IMR-90 (cell line): ENCODE results near the gene SLIT1. TPM values are rescaled to one million over a fixed set of nuclear protein-coding genes. Genes with fewer than 3 reads are reported as not detected.

Experiments
- ATAC-seq: fragments of 200-7000 bp; cut with Tn5 transposase; 2 replicates; pipeline ENCODE4 v1.9.1; 2020; ENCODE audit warnings: low read depth, mild to moderate bottlenecking, moderate library complexity
- BruUV-seq: library from RNA; stranded (reverse); fragments of 400-500 nt; replicated peaks from 2 replicates; lab custom pipeline; 2021; lab: Mats Ljungman, UMichigan
- CTCF ChIA-PET: fragments of 300-600 bp; formaldehyde crosslinking; extraction: SDS; loops from one replicate; lab custom pipeline; 2021; ENCODE audit warnings: antibody characterized with exemption; lab: Yijun Ruan, JAX
- POLR2A ChIA-PET: fragments of 300-600 bp; sonication (Branson Sonifier 250); formaldehyde crosslinking; loops from one replicate; lab custom pipeline; 2022; ENCODE audit warnings: antibody characterized with exemption; ENCODE audit not compliant: unreplicated experiment; lab: Charles Lee
- DNase-seq: peaks from one replicate; pipeline ENCODE4 v3.0.0; 2013
- H2AFZ ChIP-seq: replicated peaks from 2 replicates; pipeline ENCODE3; 2013; ENCODE audit warnings: low read length, mild to moderate bottlenecking; ENCODE audit not compliant: poor library complexity
- H2AK5ac ChIP-seq: 2 replicates; pipeline ENCODE4 v1.6.1; 2013; ENCODE audit warnings: low read depth, low read length, inconsistent platforms
- H2AK9ac ChIP-seq: replicated peaks from 2 replicates; pipeline ENCODE3; 2013; ENCODE audit warnings: mild to moderate bottlenecking, low read depth, low read length, moderate library complexity; ENCODE audit not compliant: poor library complexity
- H2BK120ac ChIP-seq: 2 replicates; pipeline ENCODE4 v1.6.1; 2013; ENCODE audit warnings: low read depth, low read length, inconsistent platforms
- H2BK15ac ChIP-seq: 3 replicates; pipeline ENCODE4 v1.6.1; 2013; ENCODE audit warnings: low read depth, low read length, inconsistent platforms
- H2BK20ac ChIP-seq: 2 replicates; pipeline ENCODE4 v1.6.1; 2013; ENCODE audit warnings: low read depth, mild to moderate bottlenecking, inconsistent platforms, low read length, moderate library complexity
- H2BK5ac ChIP-seq: 2 replicates; pipeline ENCODE4 v1.6.1; 2013; ENCODE audit warnings: mild to moderate bottlenecking, low read depth, low read length, inconsistent platforms; ENCODE audit not compliant: poor library complexity, severe bottlenecking
- H3K14ac ChIP-seq: replicated peaks from 2 replicates; pipeline ENCODE4 v1.6.1; 2013; ENCODE audit warnings: low read depth, low read length, inconsistent platforms
- H3K18ac ChIP-seq: 2 replicates; pipeline ENCODE4 v1.6.1; 2013; ENCODE audit warnings: low read depth, low read length, control low read depth
- H3K23ac ChIP-seq: 2 replicates; pipeline ENCODE4 v1.6.1; 2013; ENCODE audit warnings: low read depth, low read length, inconsistent platforms
- H3K27ac ChIP-seq: 2 replicates; pipeline ENCODE4 v1.5.1; 2013; ENCODE audit warnings: mild to moderate bottlenecking, control low read depth, low read length; ENCODE audit not compliant: insufficient read depth
- H3K27me3 ChIP-seq: 2 replicates; pipeline ENCODE4 v1.6.1; 2013; ENCODE audit warnings: low read length; ENCODE audit not compliant: control insufficient read depth, insufficient read depth
- H3K36me3 ChIP-seq: 2 replicates; pipeline ENCODE4 v1.6.1; 2013; ENCODE audit warnings: low read length, mixed read lengths; ENCODE audit not compliant: control insufficient read depth, insufficient read depth
- H3K4ac ChIP-seq: 2 replicates; pipeline ENCODE4 v1.6.1; 2013; ENCODE audit warnings: low read depth, low read length, inconsistent platforms
- H3K4me1 ChIP-seq: 2 replicates; pipeline ENCODE4 v1.6.1; 2013; ENCODE audit warnings: low read length, mixed read lengths; ENCODE audit not compliant: control insufficient read depth, insufficient read depth
- H3K4me2 ChIP-seq: 2 replicates; pipeline ENCODE4 v1.6.1; 2013; ENCODE audit warnings: low read depth, mild to moderate bottlenecking, control low read depth, low read length, moderate library complexity
- H3K4me3 ChIP-seq: 2 replicates; pipeline ENCODE4 v1.5.1; 2013; ENCODE audit warnings: low read depth, mild to moderate bottlenecking, control low read depth, low read length, moderate library complexity; ENCODE audit not compliant: insufficient read depth
- H3K56ac ChIP-seq: 2 replicates; pipeline ENCODE4 v1.6.1; 2013; ENCODE audit warnings: low read length, inconsistent platforms; ENCODE audit not compliant: insufficient read depth; ENCODE audit errors: extremely low read depth
- H3K79me1 ChIP-seq, 2 experiments: 2 replicates each; pipeline ENCODE4 v1.6.1; 2013; ENCODE audit warnings: low read length in 2 of 2, inconsistent platforms in 1 of 2, low read depth in 1 of 2
- H3K9ac ChIP-seq: 2 replicates; pipeline ENCODE4 v1.6.1; 2013; ENCODE audit warnings: low read depth, low read length, control low read depth
- H3K9me1 ChIP-seq: 2 replicates; pipeline ENCODE4 v1.6.1; 2013; ENCODE audit warnings: low read length, inconsistent platforms; ENCODE audit not compliant: insufficient read depth
- H3K9me3 ChIP-seq: 2 replicates; pipeline ENCODE4 v1.6.1; 2013; ENCODE audit warnings: low read length; ENCODE audit not compliant: control insufficient read depth, insufficient read depth
- H4K20me1 ChIP-seq: 2 replicates; pipeline ENCODE4 v1.6.1; 2013; ENCODE audit warnings: low read length, inconsistent platforms; ENCODE audit not compliant: insufficient read depth
- H4K5ac ChIP-seq: 2 replicates; pipeline ENCODE4 v1.6.1; 2013; ENCODE audit warnings: mild to moderate bottlenecking, low read depth, low read length, control low read depth
- H4K8ac ChIP-seq, 2 experiments: 2 replicates each; pipeline ENCODE4 v1.6.1; 2013; ENCODE audit warnings: low read depth in 2 of 2, low read length in 2 of 2, control low read depth in 1 of 2, inconsistent platforms in 1 of 2
- H4K91ac ChIP-seq: 2 replicates; pipeline ENCODE4 v1.6.1; 2013; ENCODE audit warnings: low read depth, low read length, inconsistent platforms; ENCODE audit not compliant: insufficient read depth
- BHLHE40 ChIP-seq: fragments of 150-350 bp; IDR thresholded peaks from 2 replicates; pipeline ENCODE4 v1.6.1; 2016; ENCODE audit warnings: mild to moderate bottlenecking, low read depth, low read length
- CEBPB ChIP-seq: IDR thresholded peaks from 2 replicates; pipeline ENCODE4 v1.6.1; 2012; ENCODE audit warnings: low read depth, low read length, improper control_type of control experiment
- CHD1 ChIP-seq: IDR thresholded peaks from 2 replicates; pipeline ENCODE4 v1.6.1; 2012; ENCODE audit warnings: low read depth, low read length, improper control_type of control experiment
- CTCF ChIP-seq: conservative IDR thresholded peaks from 2 replicates; pipeline ENCODE4 v1.5.1; 2012; ENCODE audit warnings: mild to moderate bottlenecking, low read depth, low read length, improper control_type of control experiment
- ELK1 ChIP-seq: fragments of 150-350 bp; IDR thresholded peaks from 2 replicates; pipeline ENCODE4 v1.6.1; 2016; ENCODE audit warnings: low read depth, mild to moderate bottlenecking, low read length, moderate library complexity, borderline replicate concordance
- FOS ChIP-seq: fragments of 150-350 bp; IDR thresholded peaks from 2 replicates; pipeline ENCODE4 v1.6.1; 2016; ENCODE audit warnings: low read depth, low read length
- MAFK ChIP-seq: IDR thresholded peaks from 2 replicates; pipeline ENCODE4 v1.6.1; 2012; ENCODE audit warnings: low read depth, low read length, improper control_type of control experiment
- MAZ ChIP-seq: IDR thresholded peaks from 2 replicates; pipeline ENCODE4 v1.6.1; 2012; ENCODE audit warnings: low read depth, mild to moderate bottlenecking, low read length, improper control_type of control experiment, moderate library complexity, borderline replicate concordance
- MXI1 ChIP-seq: IDR thresholded peaks from 2 replicates; pipeline ENCODE4 v1.6.1; 2012; ENCODE audit warnings: low read depth, mild to moderate bottlenecking, low read length, moderate library complexity, borderline replicate concordance
- NFE2L2 ChIP-seq: fragments of 150-350 bp; IDR thresholded peaks from 2 replicates; pipeline ENCODE4 v1.6.1; 2016; ENCODE audit warnings: low read depth, mild to moderate bottlenecking, low read length
- POLR2A ChIP-seq: IDR thresholded peaks from 2 replicates; pipeline ENCODE4 v1.6.1; 2012; ENCODE audit warnings: mild to moderate bottlenecking, low read depth, low read length
- RAD21 ChIP-seq: IDR thresholded peaks from 2 replicates; pipeline ENCODE4 v1.6.1; 2012; ENCODE audit warnings: low read length, improper control_type of control experiment
- RCOR1 ChIP-seq: IDR thresholded peaks from 2 replicates; pipeline ENCODE4 v1.6.1; 2012; ENCODE audit warnings: mild to moderate bottlenecking, low read length, improper control_type of control experiment; ENCODE audit not compliant: insufficient replicate concordance
- RFX5 ChIP-seq: IDR thresholded peaks from 2 replicates; pipeline ENCODE4 v1.8.0; 2012; ENCODE audit warnings: low read depth, mild to moderate bottlenecking, low read length, moderate library complexity
- SMC3 ChIP-seq: fragments of 150-350 bp; IDR thresholded peaks from 2 replicates; pipeline ENCODE4 v1.6.1; 2016; ENCODE audit warnings: low read depth, mild to moderate bottlenecking, antibody characterized with exemption, low read length, moderate library complexity
- USF2 ChIP-seq: fragments of 150-350 bp; IDR thresholded peaks from 2 replicates; pipeline ENCODE4 v1.6.1; 2017; ENCODE audit warnings: mild to moderate bottlenecking, antibody characterized with exemption, low read length, low read depth
- WGBS, 2 experiments: methylation state at CpG; one replicate each; pipeline versions ENCODE4 v1.1.5 to v1.1.7; 2013; ENCODE audit warnings: missing lambda C conversion rate in 2 of 2; ENCODE audit not compliant: insufficient read length in 1 of 2; ENCODE audit errors: extremely low coverage in 2 of 2; 5-methylcytosine and 5-hydroxymethylcytosine counted together
- dilution Hi-C: fragments of 300-500 bp; cut with HindIII; formaldehyde crosslinking; loops from one replicate; pipeline ENCODE4 v1.14.3; 2018; ENCODE audit warnings: low sequenced_read_pairs; ENCODE audit not compliant: unreplicated experiment
- in situ Hi-C: fragments of 300-500 bp; cut with MboI; formaldehyde crosslinking; loops from 3 replicates; pipeline ENCODE4 v1.14.3; 2019; ENCODE audit warnings: low sequenced_read_pairs, inconsistent platforms, mixed read lengths
- intact Hi-C: fragments of 100-400 bp; cut with micrococcal nuclease; formaldehyde crosslinking; loops from 2 replicates; pipeline ENCODE4 v1.10.0; 2022
- polyA plus RNA-seq, 3 experiments: library from polyadenylated mRNA; depleted of rRNA; stranded (reverse); fragments of >200 nt; gene quantifications; 2 replicates each; pipeline ENCODE4 v1.2.3, GENCODE V29; 2012; ENCODE audit warnings: low replicate concordance in 1 of 3
- total RNA-seq: library from RNA; depleted of rRNA; stranded (reverse); fragments of >200 nt; gene quantifications from 2 replicates; pipeline ENCODE4 v1.2.3, GENCODE V29; 2012

Gene SLIT1
- total and polyA plus RNA-seq, 2 of the 4 experiments (the other 2 are of a cell fraction): under 0.01 TPM

GRCh38 chr10:97043563-97043855 lies 142.2 kb downstream of the SLIT1 start:
- Histone ChIP-seq H3K9me1 (no peaks in the 10 kb centered on the region), H2BK5ac (no peak overlapping the region), H2BK15ac (no peak overlapping the region), H3K4me2 (no peak overlapping the region), H2AK9ac (peak overlapping the region; percentile 47), H4K5ac (no peak overlapping the region), H3K4me1 (no peaks in the 10 kb centered on the region), H3K79me1 (no peaks in the 10 kb centered on the region), H3K14ac (no peak overlapping the region), H4K20me1 (no peaks in the 10 kb centered on the region; the same call in 1 of the 2 replicates), H2AK5ac (no peak overlapping the region), H2BK20ac (no peak overlapping the region), H4K91ac (no peak overlapping the region), H3K9ac (no peak overlapping the region), H2BK120ac (no peak overlapping the region), H3K18ac (no peak overlapping the region), H4K8ac (no peak overlapping the region), H3K56ac (no peak overlapping the region), H2AFZ (no peak overlapping the region), H3K27me3 (peaks cover 27% of the 10 kb centered on the region), H3K27ac (no peak overlapping the region), H3K9me3 (0 out of 2 replicates have a peak, but pooled peaks cover 2% of the 10 kb centered on the region), H3K4me3 (no peak overlapping the region), H3K23ac (no peak overlapping the region), H3K4ac (no peak overlapping the region), H3K36me3 (no peaks in the 10 kb centered on the region)
- DNase-seq: no peak
- in situ Hi-C loops: no loop called here
- WGBS, 2 experiments: 71% methylated on average over 13 of the region's 14 CpGs; no CpG with 5 or more reads in 1 of the 2 experiments
- dilution Hi-C loops: no loop called here
- ChIA-PET POLR2A (no interaction called here), CTCF (interaction anchor here (0.7 kb wide), 1 partner anchor 52 kb away, joined by 3 read pairs; no protein-coding TSS in a partner anchor)
- TF ChIP-seq RAD21 (no peak), POLR2A (no peak), ELK1 (no peak), NFE2L2 (no peak), USF2 (no peak), RFX5 (no peak), MAZ (no peak), RCOR1 (no peak), CTCF (no peak), SMC3 (no peak), FOS (no peak), MAFK (no peak), BHLHE40 (no peak), CHD1 (no peak), MXI1 (no peak), CEBPB (no peak)
- intact Hi-C loops: no loop called here
- no peak for ATAC-seq
- BruUV-seq: no TSS peak
